Amniotic epithelial cell (primary cell): ENCODE results near the gene ZNF771.
A peak's percentile ranks its signal among the peaks of the same experiment; 100 is the strongest.

Experiments used
- DNase-seq: peaks from one replicate; pipeline ENCODE4 v3.0.0-alpha.2; 2010; ENCODE audit warnings: low read depth

ZNF771 gene

GRCh38 chr16:30398661-30399434 is 8.6 kb upstream of the ZNF771 start:
- no peak for DNase-seq

GRCh38 chr16:30399435-30400186 is 7.8 kb upstream of the ZNF771 start:
- DNase-seq, result no peak

GRCh38 chr16:30401768-30402425 is 5.5 kb upstream of the ZNF771 start:
- DNase-seq, result no peak

GRCh38 chr16:30406795-30407101 is 658 bp upstream of the ZNF771 start:
- DNase-seq, result no peak

- no peak for DNase-seq
These were observed 563 bp downstream of the ZNF771 start for GRCh38 chr16:30407804-30408534.

GRCh38 chr16:30409125-30410060 is 2.0 kb downstream of the ZNF771 start:
- peak; percentile 73 for DNase-seq

- DNase-seq, result no peak
These were observed 5.9 kb downstream of the ZNF771 start for GRCh38 chr16:30413112-30413806.

GRCh38 chr16:30414159-30414558 is 6.8 kb downstream of the ZNF771 start:
- DNase-seq, result no peak

GRCh38 chr16:30416047-30416603 is 8.7 kb downstream of the ZNF771 start:
- no peak for DNase-seq

- DNase-seq, result no peak
These were observed 9.5 kb downstream of the ZNF771 start for GRCh38 chr16:30416624-30417528.

- DNase-seq, result peak; percentile 91
These were observed 10.3 kb downstream of the ZNF771 start for GRCh38 chr16:30417529-30418349.

GRCh38 chr16:30418350-30419181 is 11.2 kb downstream of the ZNF771 start:
- DNase-seq, result peak; percentile 41

GRCh38 chr16:30421010-30421409 is 13.6 kb downstream of the ZNF771 start:
- DNase-seq, result no peak

GRCh38 chr16:30428055-30428454 is 20.6 kb downstream of the ZNF771 start:
- no peak for DNase-seq

GRCh38 chr16:30429418-30429677 is 21.9 kb downstream of the ZNF771 start:
- no peak for DNase-seq

- peak; percentile 100 for DNase-seq
These were observed 22.4 kb downstream of the ZNF771 start, which contains the start of gene DCTPP1 for GRCh38 chr16:30429678-30430427. TSS of gene DCTPP1 (minus strand) at chr16:30430030. CDS start at chr16:30429980, 50 bp downstream.
